ENCODE measurements around the gene P2RX4.

The P2RX4 gene

GRCh38 chr12:121277374-121277759 is 67.4 kb downstream of the P2RX4 start:
- Histone ChIP-seq H3K79me2 (ENCODE audit: control insufficient read depth, low read length) (peaks cover 29% of the 10 kb centered on the region), H3K4me2 (ENCODE audit: low read length) (no peak overlapping the region), H3K9me2 (replicated peaks; ENCODE audit: control insufficient read depth, low read length) (no peaks in the 10 kb centered on the region), H3K36me3 (ENCODE audit: control insufficient read depth, low read length) (peaks cover 18% of the 10 kb centered on the region), H3F3A (ENCODE audit: control insufficient read depth, insufficient read depth) (no peaks in the 10 kb centered on the region), H3K27me3 (ENCODE audit: control insufficient read depth, low read length) (no peaks in the 10 kb centered on the region), H3K9me3 (ENCODE audit: control insufficient read depth, insufficient read depth, low read length) (no peaks in the 10 kb centered on the region), H3K4me3 (ENCODE audit: low read length) (no peak overlapping the region), H3K27ac (ENCODE audit: low read depth, low read length) (no peak overlapping the region), H4K20me1 (ENCODE audit: control insufficient read depth, insufficient read depth, low read depth, low read length) (no peaks in the 10 kb centered on the region), H3K4me1 (ENCODE audit: control insufficient read depth, low read length) (no peaks in the 10 kb centered on the region)
- TF ChIP-seq EZH2phosphoT487 (IDR thresholded peaks at IDR 0.05; ENCODE audit: borderline replicate concordance, low read length): no peak
- TF ChIP-seq CTCF (IDR thresholded peaks at IDR 0.05; ENCODE audit: low read depth, low read length, poor library complexity, severe bottlenecking): no peak

GRCh38 chr12:121278169-121279070 is 68.5 kb downstream of the P2RX4 start:
- Histone ChIP-seq H4K20me1 (ENCODE audit: control insufficient read depth, insufficient read depth, low read depth, low read length) (no peaks in the 10 kb centered on the region), H3K27me3 (ENCODE audit: control insufficient read depth, low read length) (no peaks in the 10 kb centered on the region), H3K27ac (ENCODE audit: low read depth, low read length) (no peak overlapping the region), H3K36me3 (ENCODE audit: control insufficient read depth, low read length) (peaks cover 15% of the 10 kb centered on the region), H3K4me1 (ENCODE audit: control insufficient read depth, low read length) (no peaks in the 10 kb centered on the region), H3K9me2 (replicated peaks; ENCODE audit: control insufficient read depth, low read length) (no peaks in the 10 kb centered on the region), H3K79me2 (ENCODE audit: control insufficient read depth, low read length) (peaks cover 37% of the 10 kb centered on the region), H3K9me3 (ENCODE audit: control insufficient read depth, insufficient read depth, low read length) (no peaks in the 10 kb centered on the region), H3K4me2 (ENCODE audit: low read length) (no peak overlapping the region), H3K4me3 (ENCODE audit: low read length) (no peak overlapping the region), H3F3A (ENCODE audit: control insufficient read depth, insufficient read depth) (no peaks in the 10 kb centered on the region)
- TF ChIP-seq EZH2phosphoT487 (IDR thresholded peaks at IDR 0.05; ENCODE audit: borderline replicate concordance, low read length): no peak
- TF ChIP-seq CTCF (IDR thresholded peaks at IDR 0.05; ENCODE audit: low read depth, low read length, poor library complexity, severe bottlenecking): no peak

GRCh38 chr12:121279071-121279375 is 69.1 kb downstream of the P2RX4 start:
- Histone ChIP-seq H3K4me2 (ENCODE audit: low read length) (no peak overlapping the region), H4K20me1 (ENCODE audit: control insufficient read depth, insufficient read depth, low read depth, low read length) (no peaks in the 10 kb centered on the region), H3K79me2 (ENCODE audit: control insufficient read depth, low read length) (peaks cover 40% of the 10 kb centered on the region), H3K9me3 (ENCODE audit: control insufficient read depth, insufficient read depth, low read length) (no peaks in the 10 kb centered on the region), H3K9me2 (replicated peaks; ENCODE audit: control insufficient read depth, low read length) (no peaks in the 10 kb centered on the region), H3F3A (ENCODE audit: control insufficient read depth, insufficient read depth) (no peaks in the 10 kb centered on the region), H3K27me3 (ENCODE audit: control insufficient read depth, low read length) (no peaks in the 10 kb centered on the region), H3K4me1 (ENCODE audit: control insufficient read depth, low read length) (no peaks in the 10 kb centered on the region), H3K27ac (ENCODE audit: low read depth, low read length) (no peak overlapping the region), H3K36me3 (ENCODE audit: control insufficient read depth, low read length) (peaks cover 9% of the 10 kb centered on the region), H3K4me3 (ENCODE audit: low read length) (no peak overlapping the region)
- no peak for TF ChIP-seq CTCF (IDR thresholded peaks at IDR 0.05; ENCODE audit: low read depth, low read length, poor library complexity, severe bottlenecking)
- TF ChIP-seq EZH2phosphoT487 (IDR thresholded peaks at IDR 0.05; ENCODE audit: borderline replicate concordance, low read length): no peak
